Measurements from ENCODE around the gene LOXL3. TPM values are rescaled to one million over a fixed set of nuclear protein-coding genes. Genes with fewer than 3 reads are reported as not detected.

LOXL3 gene
- total and polyA plus RNA-seq, 8 donors = 0.35 to 7.5 (median 1.6) TPM

- WGBS, 2 donors = 43 to 63% methylated on average over 1 of the region's 1 CpG
- Histone ChIP-seq H3K27ac (no peak overlapping the region), H3K9me3 (no peaks in the 10 kb centered on the region), H3K36me3 (no peaks in the 10 kb centered on the region), H3K4me1 (no peaks in the 10 kb centered on the region), H3K4me3 (no peak overlapping the region), H3K27me3 (no peaks in the 10 kb centered on the region)
- ATAC-seq = no peak
- no peak for DNase-seq
- no peak for FAIRE-seq
- intact Hi-C loops (cut with DNase I) = no loop called here
- TF ChIP-seq CTCF (IDR thresholded peaks at IDR 0.05) = no peak
Observed at GRCh38 chr2:74596584-74596983, 42.8 kb upstream of the LOXL3 start.

GRCh38 chr2:74593826-74594772 lies 40.4 kb upstream of the LOXL3 start:
- H3K36me3 ChIP-seq = no peaks in the 10 kb centered on the region
- H3K9me3 ChIP-seq = no peaks in the 10 kb centered on the region
- intact Hi-C loops (cut with DNase I) = no loop called here
- ATAC-seq = no peak
- no peak overlapping the region for H3K27ac ChIP-seq
- 47 to 59% methylated on average over 4 of the region's 4 CpGs for WGBS, 2 donors
- no peaks in the 10 kb centered on the region for H3K4me1 ChIP-seq
- H3K4me3 ChIP-seq = no peak overlapping the region
- TF ChIP-seq CTCF (IDR thresholded peaks at IDR 0.05) = no peak
- FAIRE-seq = no peak
- DNase-seq = no peak
- H3K27me3 ChIP-seq = no peaks in the 10 kb centered on the region

- Histone ChIP-seq H3K4me3 (no peak overlapping the region), H3K27me3 (no peaks in the 10 kb centered on the region), H3K9me3 (no peaks in the 10 kb centered on the region), H3K27ac (no peak overlapping the region), H3K4me1 (no peaks in the 10 kb centered on the region), H3K36me3 (no peaks in the 10 kb centered on the region)
- no peak for TF ChIP-seq CTCF (IDR thresholded peaks at IDR 0.05)
- 37 to 50% methylated on average over 2 of the region's 2 CpGs for WGBS, 2 donors
- DNase-seq = no peak
- no peak for FAIRE-seq
- no peak for ATAC-seq
- intact Hi-C loops (cut with DNase I) = loop anchor here in 2 of 3 donors (5.0 kb wide), 2 partner anchors 106 to 111 kb away; partner anchors contain the start of genes CCDC142 (in 1 of the 2) and TTC31 (in 1 of the 2)
Observed at GRCh38 chr2:74588664-74589063, 34.9 kb upstream of the LOXL3 start.

GRCh38 chr2:74587664-74588277 lies 34.0 kb upstream of the LOXL3 start:
- no peaks in the 10 kb centered on the region for H3K27me3 ChIP-seq
- peak; percentile 89 to 99 (median 98) for ATAC-seq
- peak; percentile 24 to 51 (median 44) for TF ChIP-seq CTCF (IDR thresholded peaks at IDR 0.05)
- WGBS, 2 donors = 15 to 17% methylated on average over 6 of the region's 6 CpGs
- H3K36me3 ChIP-seq = no peaks in the 10 kb centered on the region
- H3K9me3 ChIP-seq = no peaks in the 10 kb centered on the region
- no peak overlapping the region for H3K4me3 ChIP-seq
- peak in 5 of 6 donors; percentile 33 to 77 (median 50) for DNase-seq
- FAIRE-seq = no peak
- no peak overlapping the region for H3K27ac ChIP-seq
- no peaks in the 10 kb centered on the region for H3K4me1 ChIP-seq
- intact Hi-C loops (cut with DNase I) = loop anchor here in 2 of 3 donors (5.0 kb wide), 2 partner anchors 105 to 110 kb away; partner anchors contain the start of genes CCDC142 (in 1 of the 2) and TTC31 (in 1 of the 2)
